Activated T-cell treated with anti-CD3 and anti-CD28 coated beads for 1 hour (primary cell): Measurements from ENCODE around the gene TBC1D30.
A peak's percentile ranks its signal among the peaks of the same experiment; 100 is the strongest.
"Not testable (repeated sequence)": the region's sequence is repeated elsewhere in the genome, so short reads cannot be mapped to it uniquely, and the experiment has no call there.

Experiments
- DNase-seq: peaks from one replicate; pipeline ENCODE4 v3.0.0-alpha.2; 2020; ENCODE audit warnings: low read depth

The TBC1D30 gene

DNA sequence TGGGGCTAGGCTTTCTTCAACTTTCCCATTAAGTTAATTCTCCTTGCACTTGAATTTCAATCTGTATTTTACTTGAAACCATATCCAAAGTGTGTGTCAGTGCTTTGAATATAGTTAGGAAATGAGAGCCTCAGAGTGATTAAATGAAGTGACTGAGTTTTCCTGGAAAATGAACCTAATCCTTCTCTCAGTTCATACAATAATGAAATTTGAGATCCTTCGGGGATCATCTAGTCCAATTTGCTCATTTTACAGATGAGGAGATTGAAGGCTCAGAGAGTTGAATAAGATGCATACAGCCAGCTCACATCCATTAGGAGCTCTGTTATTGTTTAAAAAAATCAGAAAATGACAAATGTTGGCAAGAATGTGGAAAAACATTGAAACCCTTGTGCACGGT, 18.3 kb upstream of the TBC1D30 start:
- no peak for DNase-seq

DNA sequence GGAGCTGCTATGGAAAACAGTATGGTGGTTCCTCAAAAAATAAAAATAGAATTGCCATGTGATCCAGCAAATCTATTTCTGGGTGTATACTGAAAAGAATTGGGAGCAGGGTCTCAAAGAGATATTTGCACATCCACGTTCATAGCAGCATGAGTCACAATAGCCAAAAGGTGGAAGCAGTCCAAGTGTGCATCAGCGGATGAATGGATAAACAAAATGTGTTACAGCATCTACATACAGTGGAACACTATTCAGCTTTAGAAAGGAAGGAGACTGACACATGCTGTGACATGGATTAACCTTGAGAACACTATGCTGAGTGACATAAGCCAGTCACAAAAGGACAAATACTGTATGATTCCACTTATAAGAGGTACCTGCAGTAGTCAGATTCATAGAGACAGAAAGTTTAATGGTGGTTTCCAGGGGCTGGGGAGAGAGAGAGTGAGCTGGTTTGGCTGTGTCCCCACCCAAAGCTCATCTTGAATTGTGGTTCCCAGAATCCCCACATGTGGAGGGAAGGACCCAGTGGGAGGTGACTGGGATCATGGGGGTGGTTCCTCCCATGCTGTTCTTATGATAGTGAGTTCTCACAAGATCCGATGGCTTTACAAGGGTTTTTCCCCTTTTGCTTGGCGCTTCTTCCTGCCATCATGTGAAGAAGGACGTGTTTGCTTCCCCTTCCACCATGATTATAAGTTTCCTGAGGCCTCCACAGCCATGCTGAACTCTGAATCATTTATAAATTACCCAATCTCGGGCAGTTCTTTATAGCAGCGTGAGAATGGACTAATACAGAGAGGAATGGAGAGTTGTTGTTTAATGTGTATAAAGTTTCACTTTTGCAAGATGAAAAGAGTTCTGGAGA, 17.6 kb upstream of the TBC1D30 start:
- DNase-seq: no peak

GRCh38 chr12:64808110-64808509, 16.3 kb upstream of the TBC1D30 start:
- no peak for DNase-seq

- DNase-seq: no peak
These were observed 13.6 kb upstream of the TBC1D30 start for GRCh38 chr12:64810831-64811230.

DNA sequence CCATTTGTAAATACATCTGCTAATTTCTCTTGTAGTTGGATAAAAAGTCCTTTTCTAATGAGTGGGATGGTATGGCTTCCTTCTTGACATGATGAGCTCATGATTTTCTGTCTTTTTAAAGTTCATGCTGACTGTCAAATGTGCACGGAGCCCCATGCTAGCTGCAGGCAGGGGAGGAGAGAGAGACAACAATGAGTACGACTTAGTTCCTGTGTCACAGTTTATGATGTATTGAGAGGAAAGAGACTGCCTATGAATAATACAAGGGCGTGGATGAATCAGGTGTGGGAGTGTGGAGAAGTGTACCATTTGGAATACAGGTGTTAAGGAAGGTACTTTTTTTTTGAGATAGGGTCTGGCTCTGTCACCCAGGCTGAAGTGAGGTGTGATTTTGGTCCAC, 10.7 kb upstream of the TBC1D30 start:
- DNase-seq: no peak

GRCh38 chr12:64814432-64814831, 10.0 kb upstream of the TBC1D30 start:
- DNase-seq: no peak

DNA sequence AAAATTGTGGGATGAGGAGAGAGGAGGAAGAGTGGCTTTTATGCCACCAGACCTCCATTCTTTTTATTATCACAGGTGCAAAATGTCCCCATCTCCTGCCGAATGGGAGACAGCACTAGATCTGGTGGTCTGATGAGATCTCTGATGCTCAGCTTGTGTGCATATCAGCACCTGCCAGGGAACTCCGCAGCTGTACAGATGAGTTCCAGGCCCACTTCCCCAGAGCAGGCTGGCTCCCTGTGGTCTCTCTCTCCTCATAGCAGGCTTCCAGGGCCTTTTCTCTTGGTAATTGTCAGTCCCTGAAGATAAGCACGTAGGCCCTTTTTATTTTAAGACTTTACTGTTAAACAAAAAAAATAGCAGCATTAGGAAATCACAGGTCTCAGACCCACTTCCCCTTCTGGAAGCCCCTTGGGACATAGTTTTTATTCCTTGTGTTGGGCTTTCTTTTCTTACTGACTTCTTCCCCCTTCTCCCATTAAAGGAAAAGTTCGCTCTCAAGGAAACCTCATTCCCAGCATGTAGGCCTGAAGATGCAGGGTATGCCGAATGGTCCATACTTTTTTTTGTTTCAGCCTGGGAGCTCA, 4.5 kb upstream of the TBC1D30 start:
- DNase-seq: no peak

DNA sequence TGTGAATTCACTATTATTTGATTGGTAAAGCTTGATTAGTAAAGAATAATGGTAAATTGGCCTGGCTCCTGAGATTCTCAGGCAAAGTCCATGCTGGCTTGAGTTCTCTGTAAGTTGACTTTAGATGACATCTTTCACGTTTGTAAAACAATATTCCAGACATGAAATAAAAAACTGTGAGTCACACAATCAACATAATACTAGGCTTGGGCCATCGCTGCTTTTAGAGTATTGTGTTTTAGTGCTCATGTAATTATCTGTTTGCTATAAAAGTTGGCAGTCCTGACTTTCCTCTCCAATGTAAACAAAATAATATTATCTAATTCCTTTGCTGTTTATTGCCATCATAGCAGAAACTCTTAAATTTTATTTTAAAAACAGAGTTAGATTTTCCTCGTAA, 3.9 kb upstream of the TBC1D30 start:
- no peak for DNase-seq

DNA sequence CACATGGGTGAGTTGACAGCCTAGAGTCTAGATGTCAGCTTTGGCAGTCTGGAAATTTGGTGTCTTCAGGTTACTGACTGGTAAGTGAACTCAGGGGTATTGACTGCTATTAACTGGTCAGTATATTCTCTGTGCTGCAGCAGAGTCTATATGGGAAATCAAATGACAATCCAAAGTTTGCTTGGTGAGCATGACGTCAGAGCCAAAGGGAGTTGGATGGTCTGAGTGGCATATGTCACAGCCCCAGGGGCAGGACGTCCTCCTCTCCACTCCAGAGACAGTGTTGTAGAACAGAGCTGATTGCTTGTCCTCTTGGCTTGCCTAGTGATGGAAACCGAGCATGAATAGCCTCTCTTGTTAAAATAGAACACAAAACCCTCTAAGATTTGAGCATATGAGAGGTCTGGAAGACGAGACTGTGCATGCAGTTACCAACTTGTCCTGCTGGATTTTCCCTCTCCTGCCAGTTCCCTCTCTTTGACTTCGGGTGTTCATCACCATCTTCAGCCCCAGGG, 3.3 kb upstream of the TBC1D30 start:
- no peak for DNase-seq

DNA sequence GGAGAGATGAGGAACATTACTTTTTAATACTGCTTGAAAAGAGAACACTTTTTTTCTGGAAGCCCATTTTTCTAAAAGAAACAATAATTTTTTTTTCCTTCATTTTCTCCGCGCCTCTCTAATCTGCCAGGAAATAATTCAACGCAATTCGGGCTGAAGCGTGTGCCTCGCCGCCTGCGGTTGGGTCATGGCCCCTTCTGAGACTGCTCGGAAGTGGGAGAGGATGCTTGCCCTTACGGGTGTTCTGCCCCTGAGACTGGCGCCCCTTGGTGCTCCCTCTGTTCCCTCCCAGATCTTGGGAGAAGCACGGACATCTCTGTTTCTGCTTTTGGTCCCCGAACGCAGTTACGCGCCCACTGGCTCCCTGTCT, 332 bp upstream of the TBC1D30 start:
- DNase-seq: no peak

GRCh38 chr12:64825143-64826021, 935 bp downstream of the TBC1D30 start:
- no peak for DNase-seq

GRCh38 chr12:64826234-64826633, 1.8 kb downstream of the TBC1D30 start:
- DNase-seq: peak; percentile 22

DNA sequence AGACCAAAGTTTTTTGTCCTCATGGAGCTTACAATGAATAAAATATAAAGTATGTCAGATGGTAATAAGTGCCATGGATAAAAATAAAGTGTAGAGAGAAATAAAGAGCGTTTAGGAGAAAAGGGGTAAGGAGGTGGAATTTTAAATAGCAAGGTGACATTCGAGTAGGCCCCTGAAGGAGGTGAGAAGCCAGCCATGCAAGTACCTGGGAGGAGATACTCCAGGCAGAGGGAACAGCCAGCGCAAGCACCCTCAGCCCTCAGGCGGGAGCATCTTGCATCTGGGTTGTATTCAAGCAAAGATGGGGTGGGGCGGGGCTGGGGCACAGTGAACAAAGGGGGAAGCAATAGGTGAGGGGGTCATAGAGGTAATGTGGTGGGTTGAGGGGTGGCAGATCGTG, 4.3 kb downstream of the TBC1D30 start:
- no peak for DNase-seq

DNA sequence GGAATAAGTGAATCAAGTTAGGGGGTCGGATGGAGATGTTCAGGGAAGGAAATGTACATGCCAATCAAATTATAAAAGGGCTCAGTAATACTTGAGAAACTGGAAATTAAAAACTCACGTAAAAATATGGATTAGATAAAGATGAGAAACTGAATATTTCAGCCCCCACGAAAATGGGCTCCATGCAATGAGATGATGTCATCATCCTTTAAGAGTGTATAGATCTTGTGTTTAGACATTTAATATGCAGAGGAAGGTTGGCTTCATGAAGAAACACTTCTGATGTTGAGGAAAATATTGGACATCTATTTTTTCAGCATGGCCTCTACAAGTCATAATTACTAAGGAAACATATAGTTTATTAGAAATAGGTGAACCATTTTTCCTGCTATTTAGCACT, 9.5 kb downstream of the TBC1D30 start:
- DNase-seq: no peak

DNA sequence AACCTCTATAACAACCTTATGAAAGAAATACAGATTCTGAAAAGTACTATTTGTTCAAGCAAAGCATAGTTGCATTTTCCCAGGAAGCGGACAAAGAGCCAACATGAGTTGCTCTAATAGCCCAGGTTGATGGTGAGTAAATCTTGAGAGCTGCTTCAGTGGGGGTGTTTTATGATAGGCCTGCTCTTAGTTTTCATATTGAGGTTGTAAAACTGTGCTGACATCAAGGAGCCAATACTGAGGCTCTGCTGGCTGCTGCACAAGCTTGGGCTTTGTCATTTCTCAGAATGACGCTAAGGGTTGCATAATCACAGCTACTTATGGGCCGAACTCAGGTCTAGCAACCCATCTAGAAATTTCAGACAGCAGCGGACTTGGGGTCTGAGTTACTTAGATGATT, 11.5 kb downstream of the TBC1D30 start:
- no peak for DNase-seq

- DNase-seq: no peak
These were observed 12.4 kb downstream of the TBC1D30 start for GRCh38 chr12:64836856-64837255.

DNA sequence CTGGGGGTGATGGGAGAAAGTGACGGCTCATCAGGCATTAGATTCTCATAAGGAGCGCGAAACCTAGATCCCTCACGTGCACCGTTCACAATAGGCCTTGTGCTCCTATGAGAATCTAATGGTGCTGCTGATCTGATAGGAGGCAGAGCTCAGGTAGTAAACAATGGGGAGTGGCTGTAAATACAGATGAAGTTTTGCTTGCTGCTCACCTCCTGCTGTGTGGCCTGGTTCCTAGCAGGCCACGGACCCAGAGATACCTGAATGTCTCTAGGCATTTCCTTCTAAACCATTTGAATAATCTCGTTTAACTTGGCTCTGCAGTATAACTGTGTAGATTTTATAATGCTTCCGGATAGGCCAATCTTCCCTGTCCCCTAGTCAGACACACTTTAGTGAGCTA, 13.0 kb downstream of the TBC1D30 start:
- no peak for DNase-seq

DNA sequence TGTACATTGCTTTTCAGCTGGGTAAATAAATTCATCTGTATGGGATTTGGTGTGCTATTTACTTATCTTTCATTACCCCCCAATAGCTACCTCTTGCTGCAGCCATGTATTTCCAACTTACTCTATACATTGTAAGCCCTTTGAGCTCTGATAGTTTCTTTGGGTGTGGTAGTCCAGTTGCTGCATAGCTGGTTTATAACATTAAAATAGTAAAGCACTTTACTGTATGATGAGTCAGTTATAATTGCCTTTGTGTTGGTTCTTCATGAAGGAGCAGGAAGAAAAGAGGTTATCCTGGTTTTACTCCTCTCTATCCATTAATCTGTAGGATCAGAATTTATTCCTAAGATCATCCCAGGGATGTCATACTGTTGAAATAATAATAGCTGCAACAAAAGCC, 15.7 kb downstream of the TBC1D30 start:
- DNase-seq: no peak

DNA sequence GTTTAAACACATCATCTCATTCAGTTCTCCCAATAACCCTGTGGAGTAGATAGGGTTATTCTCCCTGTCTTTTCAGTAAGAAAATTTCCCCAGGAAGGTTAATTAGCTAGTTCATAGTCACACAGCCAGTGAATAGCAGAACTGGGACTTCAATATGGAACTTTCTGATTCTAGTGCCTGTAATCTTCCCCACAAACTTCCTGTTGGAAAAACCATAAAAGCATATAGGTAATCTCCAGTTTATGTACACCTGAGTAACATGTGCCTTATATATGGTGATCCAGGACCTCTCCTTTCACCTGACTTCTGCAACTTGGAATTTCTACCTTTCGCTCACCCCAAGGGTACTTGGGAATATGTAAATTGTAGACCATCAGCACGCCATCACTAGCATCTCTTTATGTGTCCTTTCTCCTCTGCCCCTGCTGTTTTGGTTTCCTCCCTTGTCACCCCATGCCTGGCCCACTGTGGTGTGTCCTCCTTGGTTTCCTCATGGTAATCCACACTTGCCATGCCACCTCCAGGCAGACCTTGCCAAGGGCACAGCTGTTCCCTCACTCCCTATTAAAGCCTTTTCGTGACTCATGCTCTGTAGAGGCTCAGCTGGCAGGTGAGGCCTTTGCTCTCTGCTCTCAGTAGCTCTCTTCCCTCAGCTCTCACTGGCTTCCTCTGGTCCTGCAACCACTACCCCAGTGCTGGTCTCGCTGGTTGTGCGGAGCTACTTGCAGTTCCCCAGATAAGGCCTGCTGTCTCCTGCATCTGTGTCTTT, 16.7 kb downstream of the TBC1D30 start:
- no peak for DNase-seq

- not testable (repeated sequence) for DNase-seq
These were observed 24.0 kb downstream of the TBC1D30 start for GRCh38 chr12:64848409-64848808.

GRCh38 chr12:64858882-64859605, 34.6 kb downstream of the TBC1D30 start:
- DNase-seq: no peak
